GM21447 (cell line): ENCODE results near the gene MBD3.

ENCODE experiments used
- ATAC-seq: cut with Tn5 transposase; IDR thresholded peaks from one replicate; pipeline ENCODE4 v1.9.1; 2021; ENCODE audit not compliant: unreplicated experiment

MBD3 gene

GRCh38 chr19:1619703-1620102 is 27.0 kb upstream of the MBD3 start:
- ATAC-seq, result no peak

DNA sequence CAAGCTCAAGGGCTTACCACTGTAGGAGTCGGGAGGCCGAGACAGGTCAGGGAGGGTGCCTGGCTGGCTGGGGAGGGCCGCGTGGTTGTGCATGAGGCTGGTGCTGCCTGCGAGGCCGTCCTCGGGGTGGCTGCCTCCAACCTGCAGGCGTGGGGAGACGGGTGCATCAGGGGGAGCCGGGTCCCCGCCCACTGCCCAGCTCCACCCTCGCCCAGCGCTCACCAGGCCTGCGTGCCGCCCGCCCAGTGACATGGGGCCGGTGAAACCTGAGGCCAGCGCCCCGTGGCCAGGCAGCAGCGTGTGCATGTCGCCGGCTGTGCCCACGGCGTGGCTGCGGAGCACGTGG is 26.4 kb upstream of the MBD3 start:
- no peak for ATAC-seq

DNA sequence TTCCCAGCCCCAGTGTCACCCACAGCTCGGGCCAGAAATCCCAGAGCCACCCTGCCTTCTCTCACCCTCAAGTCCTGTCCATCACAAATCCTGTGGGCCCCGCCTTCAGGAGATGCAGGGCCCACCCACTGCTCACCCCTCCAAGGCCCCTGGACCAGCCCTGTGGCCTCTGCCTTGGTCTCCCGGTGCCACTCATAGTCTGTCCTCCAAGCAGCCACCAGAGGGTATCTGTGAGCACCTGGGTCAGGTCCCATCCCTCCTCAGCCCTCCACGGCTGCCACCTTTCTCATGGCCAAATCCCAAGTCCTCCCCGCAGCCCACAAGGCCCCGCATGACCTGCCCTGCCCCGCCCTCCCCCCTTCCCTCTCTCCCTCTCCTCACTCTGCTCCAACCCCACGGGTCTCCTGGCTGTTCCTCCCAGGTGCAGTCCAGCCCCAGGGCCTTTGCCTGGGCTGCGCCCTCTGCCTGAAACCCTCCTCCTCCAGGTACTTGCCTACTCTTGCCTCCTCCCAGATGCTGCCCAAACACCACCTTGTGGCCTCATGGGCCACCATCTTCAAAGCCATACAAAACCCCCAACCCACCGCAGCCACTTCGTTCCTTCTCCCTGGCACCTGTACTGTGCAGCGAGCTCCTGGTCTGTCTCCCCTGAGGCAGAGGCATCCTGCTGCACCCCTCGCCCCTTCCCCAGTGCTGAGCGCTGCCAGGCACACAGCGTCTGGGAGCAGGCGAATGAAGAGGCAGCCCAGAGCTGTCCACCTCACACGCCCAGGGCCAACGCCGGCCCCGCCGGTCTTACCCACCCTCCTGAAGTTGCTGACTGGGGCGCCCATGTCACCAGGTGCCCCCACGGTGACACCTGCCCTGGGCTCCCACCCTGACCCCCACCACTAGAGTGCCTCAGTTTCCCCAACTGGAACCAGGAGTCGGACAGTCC is 25.8 kb upstream of the MBD3 start:
- no peak for ATAC-seq

DNA sequence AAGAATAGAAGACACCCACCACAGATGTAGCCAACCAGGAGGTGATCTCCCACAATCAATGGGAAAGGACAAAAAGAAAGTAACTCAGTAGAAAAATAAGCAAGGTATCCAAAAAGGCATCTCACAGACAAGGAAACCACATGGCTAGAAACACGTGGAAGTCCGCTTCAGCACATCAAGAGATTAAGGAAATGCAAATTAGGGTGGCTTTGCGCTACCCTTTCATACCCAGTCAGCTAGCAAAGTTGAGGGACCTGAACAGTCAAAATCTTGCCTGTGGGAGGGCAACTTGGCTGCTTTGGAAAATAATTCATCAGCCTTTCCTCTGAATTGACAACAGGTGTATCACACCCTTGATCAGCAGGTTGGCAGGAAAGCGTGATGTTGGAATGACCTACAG is 24.2 kb upstream of the MBD3 start:
- no peak for ATAC-seq

DNA sequence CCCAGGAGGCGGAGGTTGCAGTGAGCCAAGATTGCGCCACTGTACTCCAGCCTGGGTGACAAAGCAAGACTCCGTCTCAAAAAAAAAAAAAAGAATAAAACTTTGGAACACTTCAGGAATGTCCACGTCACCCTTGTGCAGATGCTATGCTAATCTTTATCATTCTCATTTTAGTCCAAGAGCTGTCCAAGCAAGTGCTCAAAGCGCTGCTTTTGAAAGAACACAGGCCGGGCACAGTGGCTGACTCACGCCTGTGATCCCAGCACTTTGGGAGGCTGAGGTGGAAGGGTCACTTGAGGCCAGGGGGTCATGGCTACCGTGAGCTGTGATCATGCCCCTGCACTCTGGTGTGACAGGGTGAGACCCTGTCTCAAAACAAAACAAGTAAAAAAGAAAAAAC is 23.7 kb upstream of the MBD3 start:
- ATAC-seq, result no peak

DNA sequence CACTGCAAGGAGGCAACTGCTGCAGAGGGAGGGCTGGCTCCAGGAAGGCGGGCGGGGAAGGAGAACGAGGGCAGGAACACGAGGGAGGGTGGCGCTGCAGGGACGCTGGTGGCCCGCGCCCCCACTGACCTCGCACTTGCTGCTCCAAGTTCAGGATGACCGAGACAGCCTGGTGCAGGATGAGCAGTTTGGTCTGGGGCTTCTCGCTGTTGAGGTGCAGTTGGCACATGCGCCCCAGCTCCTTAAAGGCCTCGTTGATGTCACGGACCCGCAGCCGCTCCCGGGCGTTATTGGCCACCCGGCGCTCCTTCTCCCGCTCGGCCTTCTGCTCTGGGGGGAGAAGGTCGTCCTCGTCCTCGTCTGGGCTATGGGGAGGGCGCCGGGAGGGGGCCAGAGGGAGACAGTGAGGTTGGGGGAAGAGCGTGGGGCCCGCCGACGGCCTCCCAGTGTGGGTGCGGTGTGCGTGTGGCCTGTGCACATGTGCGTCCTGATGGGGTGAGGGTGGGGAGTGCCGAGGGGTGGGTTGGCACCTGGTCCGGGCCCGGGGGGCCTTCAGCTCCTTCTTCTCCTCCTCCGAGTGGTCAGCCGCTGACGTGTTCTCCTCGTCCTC is 22.6 kb upstream of the MBD3 start:
- no peak for ATAC-seq

- ATAC-seq, result no peak
Measured at GRCh38 chr19:1613808-1614570, 21.3 kb upstream of the MBD3 start.

GRCh38 chr19:1613146-1613545 is 20.5 kb upstream of the MBD3 start:
- no peak for ATAC-seq

DNA sequence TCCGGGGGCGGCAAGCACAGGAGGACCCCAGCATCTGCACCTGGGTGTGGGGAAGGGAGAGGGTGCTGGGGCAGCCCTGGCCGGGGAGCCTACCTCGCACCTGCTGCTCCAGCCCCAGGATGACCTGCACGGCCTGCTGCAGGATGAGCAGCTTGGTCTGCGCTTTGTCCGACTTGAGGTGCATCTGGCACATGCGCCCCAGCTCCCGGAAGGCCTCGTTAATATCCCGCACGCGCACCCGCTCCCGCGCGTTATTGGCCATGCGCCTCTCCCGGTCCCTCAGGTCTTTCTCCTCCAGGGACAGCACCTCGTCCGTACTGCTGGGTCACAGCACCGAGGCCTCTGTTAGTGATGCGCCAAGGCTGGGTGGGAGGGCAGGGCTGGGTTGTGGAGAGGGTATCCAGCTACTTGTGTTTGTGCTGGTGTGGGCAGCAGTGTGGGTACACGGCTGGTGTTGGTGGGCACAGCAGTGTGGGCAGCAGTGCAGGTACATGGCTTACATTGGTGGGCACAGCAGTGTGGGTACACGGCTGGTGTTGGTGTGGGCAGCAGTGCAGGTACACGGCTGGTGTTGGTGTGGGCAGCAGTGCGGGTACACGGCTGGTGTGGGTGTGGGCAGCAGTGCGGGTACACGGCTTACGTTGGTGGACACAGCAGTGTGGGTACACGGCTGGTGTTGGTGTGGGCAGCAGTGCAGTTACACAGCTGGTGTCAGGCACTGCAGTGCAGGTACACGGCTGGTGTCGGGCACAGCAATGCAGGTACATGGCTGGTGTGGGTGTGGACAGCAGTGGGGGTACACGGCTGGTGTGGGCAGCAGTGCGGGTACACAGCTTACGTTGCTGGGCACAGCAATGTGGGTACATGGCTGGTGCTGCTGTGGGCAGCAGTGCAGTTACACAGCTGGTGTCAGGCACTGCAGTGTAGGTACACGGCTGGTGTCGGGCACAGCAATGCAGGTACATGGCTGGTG is 19.7 kb upstream of the MBD3 start:
- ATAC-seq, result no peak

GRCh38 chr19:1611353-1611752 is 18.7 kb upstream of the MBD3 start:
- no peak for ATAC-seq

DNA sequence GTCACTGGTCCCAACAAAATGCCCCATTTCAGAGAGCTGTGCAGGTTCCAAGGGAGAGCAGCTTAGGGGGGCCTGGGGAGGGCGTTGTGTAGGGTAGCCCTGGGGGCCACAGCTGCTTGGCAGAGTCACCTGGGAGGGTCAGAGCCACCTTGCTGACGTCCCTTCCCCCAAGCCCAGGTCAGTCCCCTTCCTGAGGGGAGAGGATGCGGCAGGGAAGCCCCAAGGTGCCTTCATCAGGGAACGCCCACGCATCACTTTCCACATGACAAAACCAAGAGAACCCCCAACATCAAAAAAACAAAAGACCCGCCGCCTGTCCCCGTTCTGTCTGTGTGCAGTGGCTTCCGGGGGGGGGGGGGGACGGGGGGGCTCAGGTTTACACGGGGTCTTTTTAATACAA is 17.9 kb upstream of the MBD3 start:
- ATAC-seq, result no peak

DNA sequence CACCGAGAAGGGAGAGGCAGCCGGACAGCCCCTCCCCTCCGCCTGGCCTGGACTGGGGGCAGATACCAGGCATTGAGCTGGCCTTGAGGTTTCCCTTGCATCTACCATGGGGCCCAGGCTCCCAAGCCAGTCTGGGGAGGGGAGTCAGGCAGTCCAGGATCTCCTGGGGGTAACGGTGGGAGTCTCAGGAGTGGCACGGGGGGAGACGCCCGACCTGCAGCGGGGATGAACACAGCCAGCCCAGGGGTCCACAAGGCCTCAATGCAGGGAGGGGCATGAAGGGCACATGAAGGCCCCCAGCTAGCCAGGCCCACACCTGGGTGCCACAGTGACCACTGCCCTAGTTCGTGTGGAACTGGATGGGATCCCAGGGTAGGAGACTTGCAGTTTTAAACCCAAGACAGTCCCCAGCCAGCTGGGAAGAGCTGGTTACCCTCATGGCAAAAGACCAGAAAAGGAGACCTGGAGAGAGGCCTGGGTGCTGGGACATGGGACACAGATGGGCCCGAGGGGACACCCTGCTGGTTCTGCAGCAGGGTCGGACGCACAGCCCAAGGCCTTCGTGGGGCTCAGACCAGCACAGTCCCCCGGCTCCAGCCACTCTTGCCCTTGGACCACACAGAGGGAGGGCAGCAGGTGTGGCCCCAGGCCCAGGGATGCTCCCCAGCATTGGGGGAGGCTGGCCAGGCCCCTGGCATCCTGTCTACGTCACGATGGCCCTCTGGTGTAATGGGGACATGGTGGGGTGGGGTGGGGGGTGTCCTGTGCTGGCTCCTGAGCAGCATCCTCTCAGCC is 17.2 kb upstream of the MBD3 start:
- ATAC-seq, result no peak

DNA sequence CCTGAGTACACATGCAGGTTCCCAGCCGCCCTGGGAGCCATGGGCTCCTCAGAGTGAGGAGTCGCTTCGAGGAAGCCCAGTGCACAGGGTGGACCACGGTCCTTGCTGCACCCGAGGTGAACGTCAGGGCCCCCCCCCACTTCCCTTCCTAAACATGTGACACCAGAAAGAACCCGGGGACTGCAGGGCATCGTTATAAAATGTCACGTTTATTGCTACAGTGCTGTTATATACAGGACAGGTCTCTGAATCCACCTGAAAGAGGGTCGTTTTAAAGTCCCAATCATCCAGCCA is 16.4 kb upstream of the MBD3 start:
- ATAC-seq, result no peak

DNA sequence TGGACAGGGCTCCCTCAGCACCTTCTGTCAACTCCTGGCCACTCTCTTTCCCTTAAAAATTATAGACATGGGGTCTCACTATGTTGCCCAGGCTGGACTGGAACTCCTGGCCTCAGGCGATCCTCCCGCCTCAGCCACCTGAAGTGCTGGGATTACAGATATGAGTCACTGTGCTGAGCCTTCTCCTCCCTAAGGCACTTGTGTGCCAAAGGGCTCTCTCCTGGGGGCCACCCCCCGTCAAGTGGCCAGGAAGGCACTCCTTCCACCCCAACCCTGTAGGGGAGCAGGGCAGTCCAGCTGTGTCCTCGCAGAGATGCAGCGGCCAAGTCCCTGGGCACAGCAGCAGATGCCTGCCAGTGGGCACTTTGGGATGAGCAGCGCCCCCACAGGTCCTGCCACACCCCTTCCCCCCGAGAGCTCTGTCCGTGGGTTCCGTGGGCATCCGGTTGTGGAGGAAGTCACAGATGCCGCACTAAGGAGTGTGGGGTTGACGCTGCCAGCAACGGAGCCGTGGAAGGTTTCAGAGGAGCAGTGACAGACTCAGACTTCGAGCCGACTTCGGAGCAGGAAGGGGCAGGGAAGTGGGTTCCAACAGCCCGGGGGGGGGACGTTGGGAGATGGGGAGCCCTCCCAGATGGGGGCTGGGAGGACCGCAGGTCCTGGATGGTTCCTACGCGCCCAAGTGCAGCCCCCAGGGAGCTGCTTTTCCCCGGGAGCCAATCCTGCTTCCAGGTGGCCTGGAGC is 15.9 kb upstream of the MBD3 start:
- no peak for ATAC-seq

DNA sequence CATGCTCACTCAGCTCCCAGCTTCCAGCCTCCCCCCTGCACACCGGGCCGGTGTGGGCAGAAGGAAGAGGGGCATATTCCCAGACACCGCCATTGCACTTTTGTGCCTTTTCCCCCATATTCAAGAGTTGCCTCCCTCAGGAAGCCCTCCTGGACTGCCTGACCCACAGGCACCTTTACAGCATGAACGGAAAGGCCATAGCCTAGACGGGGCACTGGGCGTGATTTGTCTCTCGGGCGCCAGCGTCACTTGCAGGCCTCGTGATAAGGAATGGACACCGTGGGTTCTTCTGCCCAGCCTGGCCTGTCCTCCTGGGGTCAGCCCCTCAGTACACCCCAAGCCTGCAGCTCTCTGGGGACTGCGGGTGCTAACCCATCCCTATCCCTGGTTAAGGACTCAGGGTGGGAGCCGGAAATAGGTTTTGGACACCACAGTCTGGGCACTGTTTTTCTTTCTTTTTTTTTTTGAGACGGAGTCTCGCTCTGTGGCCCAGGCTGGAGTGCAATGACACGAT is 13.5 kb upstream of the MBD3 start:
- ATAC-seq, result no peak

DNA sequence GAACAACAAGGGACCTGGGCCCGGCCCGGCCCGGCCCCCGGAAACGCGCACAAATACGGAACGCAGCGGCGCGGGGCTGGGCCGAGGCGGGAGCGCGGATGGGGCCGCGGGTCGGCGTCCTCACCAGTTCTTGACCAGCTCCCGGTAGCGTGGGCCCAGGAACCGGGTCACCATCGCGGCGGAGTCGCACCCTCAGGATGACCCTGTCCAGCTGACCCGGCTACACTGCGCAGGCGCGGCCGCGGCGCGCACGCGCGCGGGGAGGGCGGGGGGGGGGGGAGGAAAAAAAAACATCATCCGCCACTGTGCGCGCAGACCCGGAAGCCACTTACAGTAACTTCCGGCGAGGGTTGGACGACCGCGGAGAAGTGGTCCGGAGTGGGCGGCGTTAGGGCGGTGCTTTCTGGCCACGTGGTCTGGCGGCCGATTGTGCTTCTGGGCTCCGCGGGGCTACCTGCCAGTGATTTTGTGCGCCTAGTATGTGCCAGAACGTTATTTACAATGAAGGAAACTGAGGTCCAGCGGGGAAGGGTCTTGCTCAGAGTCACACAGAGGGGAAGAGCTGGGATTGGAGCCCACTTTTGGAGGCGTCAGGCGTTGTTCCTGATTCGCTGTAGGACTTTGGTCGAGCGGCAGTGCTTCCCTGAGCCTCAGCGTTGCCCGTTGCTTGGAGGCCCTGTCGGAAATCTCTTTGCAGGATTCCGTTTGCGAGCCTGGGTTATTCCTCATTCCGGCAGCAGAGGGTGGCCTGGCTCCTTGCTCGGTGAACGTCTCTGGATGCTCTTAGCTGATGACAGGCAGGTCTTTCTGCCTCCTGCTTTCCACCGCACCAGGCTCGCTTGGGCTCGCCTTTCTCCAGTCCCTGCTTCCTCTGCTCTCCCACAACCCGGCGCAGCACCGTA is 12.8 kb upstream of the MBD3 start, which contains the start of gene UQCR11:
Gene UQCR11, minus strand, starts transcription at position 227 of the 902 bp plus-strand sequence. Its CDS starts 53 bp downstream, at position 174.
- ATAC-seq, result peak; percentile 69

GRCh38 chr19:1602091-1602707 is 9.5 kb upstream of the MBD3 start:
- ATAC-seq, result no peak

DNA sequence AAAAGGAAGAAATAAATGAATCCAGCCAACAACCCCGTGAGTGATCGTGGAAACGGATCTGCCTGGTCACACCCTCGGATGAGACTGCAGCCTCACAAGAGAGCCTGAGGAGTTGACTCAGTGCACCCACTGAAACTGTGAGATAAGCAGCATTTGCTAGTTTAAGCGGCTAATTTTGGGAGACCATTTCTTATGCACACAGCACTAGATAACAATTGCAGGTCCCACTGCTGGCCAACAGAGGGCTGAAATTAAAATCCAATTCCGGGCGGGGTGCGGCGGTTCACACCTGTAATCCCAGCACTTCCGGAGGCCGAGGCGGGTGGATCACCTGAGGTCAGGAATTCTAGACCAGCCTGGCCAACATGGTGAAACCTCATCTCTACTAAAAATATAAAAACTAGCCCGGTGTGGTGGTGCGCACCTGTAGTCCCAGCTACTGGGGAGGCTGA is 9.0 kb upstream of the MBD3 start:
- ATAC-seq, result no peak
